ENCODE results near the gene RUSC1.
"Not testable (repeated sequence)": the region's sequence is repeated elsewhere in the genome, so short reads cannot be mapped to it uniquely, and the experiment has no call there.

The RUSC1 gene

GRCh38 chr1:155326631-155327037, 5.9 kb downstream of the RUSC1 start:
- no peak overlapping the region for H3K4me3 ChIP-seq (replicated peaks in 1 of 2; ENCODE audit: low read depth in 2 of 2, low read length in 2 of 2)
- DNase-seq (ENCODE audit: low read depth in 2 of 2): no peak
- TF ChIP-seq CTCF (IDR thresholded peaks at IDR 0.05; ENCODE audit: low read depth, low read length): no peak

- TF ChIP-seq CTCF (IDR thresholded peaks at IDR 0.05; ENCODE audit: low read depth, low read length): no peak
- no peak overlapping the region for H3K4me3 ChIP-seq (replicated peaks in 1 of 2; ENCODE audit: low read depth in 2 of 2, low read length in 2 of 2)
Observed at GRCh38 chr1:155327981-155328380, 7.3 kb downstream of the RUSC1 start.

GRCh38 chr1:155328856-155329255, 8.2 kb downstream of the RUSC1 start:
- H3K4me3 ChIP-seq (replicated peaks in 1 of 2; ENCODE audit: low read depth in 2 of 2, low read length in 2 of 2); DNase-seq (ENCODE audit: low read depth in 2 of 2): not testable (repeated sequence)

More at GRCh38 chr1:155327981-155328380, 7.3 kb downstream of the RUSC1 start:
- no peak for DNase-seq (ENCODE audit: low read depth in 2 of 2)

- no peak for DNase-seq (ENCODE audit: low read depth in 2 of 2)
- TF ChIP-seq CTCF (IDR thresholded peaks at IDR 0.05; ENCODE audit: low read depth, low read length): no peak
- no peak overlapping the region for H3K4me3 ChIP-seq (replicated peaks in 1 of 2; ENCODE audit: low read depth in 2 of 2, low read length in 2 of 2)
Observed at GRCh38 chr1:155329980-155330598, 9.4 kb downstream of the RUSC1 start.

- H3K4me3 ChIP-seq (replicated peaks in 1 of 2; ENCODE audit: low read depth in 2 of 2, low read length in 2 of 2): no peak overlapping the region
- no peak for TF ChIP-seq CTCF (IDR thresholded peaks at IDR 0.05; ENCODE audit: low read depth, low read length)
- no peak for DNase-seq (ENCODE audit: low read depth in 2 of 2)
Observed at GRCh38 chr1:155334962-155335361, 14.3 kb downstream of the RUSC1 start.

GRCh38 chr1:155339515-155340097, 18.9 kb downstream of the RUSC1 start:
- TF ChIP-seq CTCF (IDR thresholded peaks at IDR 0.05; ENCODE audit: low read depth, low read length): no peak
- no peak for DNase-seq (ENCODE audit: low read depth in 2 of 2)
- H3K4me3 ChIP-seq (replicated peaks in 1 of 2; ENCODE audit: low read depth in 2 of 2, low read length in 2 of 2): no peak overlapping the region

- no peak for DNase-seq (ENCODE audit: low read depth in 2 of 2)
- TF ChIP-seq CTCF (IDR thresholded peaks at IDR 0.05; ENCODE audit: low read depth, low read length): no peak
- no peak overlapping the region for H3K4me3 ChIP-seq (replicated peaks in 1 of 2; ENCODE audit: low read depth in 2 of 2, low read length in 2 of 2)
Observed at GRCh38 chr1:155342842-155343241, 22.1 kb downstream of the RUSC1 start.

Data from cardiac fibroblast (primary cell).